Psoas muscle (tissue), 8 donors: Measurements from ENCODE around the gene DCC. TPM values are rescaled to one million over a fixed set of nuclear protein-coding genes. Genes with fewer than 3 reads are reported as not detected.

Experiments
- ATAC-seq, 4 donors: fragments of 200-7000 bp; cut with Tn5 transposase; one replicate each; pipeline ENCODE4 v1.9.1; 2020; ENCODE audit warnings: moderate library complexity in 3 of 4, mild to moderate bottlenecking in 2 of 4
- DNase-seq, 2 donors: peaks; one replicate each; pipeline ENCODE4 v3.0.0-alpha.2; 2020
- H3K27ac ChIP-seq: fragments of 200-600 bp; one replicate; pipeline ENCODE4 v1.8.0; 2022
- H3K27me3 ChIP-seq, 3 donors: fragments of 200-600 bp in 1 of 3; one replicate each; pipeline versions ENCODE4 v1.6.1 to v1.8.0; 2013 to 2022; ENCODE audit warnings: low read length in 2 of 3, mild to moderate bottlenecking in 2 of 3, moderate library complexity in 1 of 3; ENCODE audit not compliant: insufficient read depth in 3 of 3
- H3K36me3 ChIP-seq, 2 donors: fragments of 200-600 bp in 1 of 2; one replicate each; pipeline versions ENCODE4 v1.6.1 to v1.8.0; 2013 to 2022; ENCODE audit warnings: low read depth in 1 of 2, mild to moderate bottlenecking in 1 of 2, moderate library complexity in 1 of 2; ENCODE audit not compliant: insufficient read depth in 1 of 2
- H3K4me1 ChIP-seq: fragments of 200-600 bp; one replicate; pipeline ENCODE4 v1.8.0; 2022
- H3K4me3 ChIP-seq: fragments of 200-600 bp; one replicate; pipeline ENCODE4 v1.8.0; 2022; ENCODE audit warnings: mild to moderate bottlenecking
- H3K9me3 ChIP-seq: fragments of 200-600 bp; one replicate; pipeline ENCODE4 v1.8.0; 2022
- CTCF ChIP-seq: fragments of 200-600 bp; IDR thresholded peaks from one replicate; pipeline ENCODE4 v1.8.0; 2022; ENCODE audit warnings: antibody characterized with exemption
- WGBS, 3 donors: extraction: QIAGEN DNeasy Blood & Tissue Kit; methylation state at CpG; one replicate each; pipeline versions ENCODE4 v1.1.6 to v1.1.7; 2013; 5-methylcytosine and 5-hydroxymethylcytosine counted together
- intact Hi-C, 2 donors: fragments of 100-400 bp; cut with DNase I; formaldehyde crosslinking; loops; one replicate each; pipeline versions ENCODE4 v1.11.0 to v1.14.2; 2022
- polyA plus RNA-seq, 3 donors: library from polyadenylated mRNA; stranded (reverse); fragments of 200-250 nt; gene quantifications; one replicate each; pipeline ENCODE4 v1.2.3, GENCODE V29; 2013
- total RNA-seq, 4 donors: library from RNA; stranded (reverse); fragmentation: NEBNext Ultra II Directional in 2 of 4; extraction: Animal tissue kit (Norgen Biotek cat#: 25700) in 2 of 4; gene quantifications; one replicate each; pipeline versions ENCODE4 v1.2.1 to v1.2.4, GENCODE V29; 2021 to 2023
- donor health status: healthy with polysubstance abuse.
- donor health status: DM: no; HTN: no; CAD: no; lungs with moderate emphysema.
- donor health status: Bipolar disorder and iron deficiency.
- donor health status: healthy.
- donor health status: DM: yes; HTN: yes; CAD: no.
- donor health status: DM: no; HTN: no; CAD: no.
- donor health status: DM: no; HTN: no; CAD: no.
- donor health status: DM: yes; HTN: yes; CAD: no.

DCC gene
- total and polyA plus RNA-seq, 7 donors = 0.01 to 0.02 TPM; not detected in 5

GRCh38 chr18:52874774-52875173, 534.8 kb downstream of the DCC start:
- DNase-seq (no peak), ATAC-seq (no peak)
- Histone ChIP-seq H3K9me3 (no peaks in the 10 kb centered on the region), H3K36me3 (no peaks in the 10 kb centered on the region), H3K4me3 (no peak overlapping the region), H3K27me3 (no peaks in the 10 kb centered on the region), H3K27ac (no peak overlapping the region), H3K4me1 (no peaks in the 10 kb centered on the region)
- TF ChIP-seq CTCF = no peak
- intact Hi-C loops = no loop called here
- 80 to 86% (median 85%) methylated on average over 3 of the region's 3 CpGs for WGBS, 3 donors

DNA sequence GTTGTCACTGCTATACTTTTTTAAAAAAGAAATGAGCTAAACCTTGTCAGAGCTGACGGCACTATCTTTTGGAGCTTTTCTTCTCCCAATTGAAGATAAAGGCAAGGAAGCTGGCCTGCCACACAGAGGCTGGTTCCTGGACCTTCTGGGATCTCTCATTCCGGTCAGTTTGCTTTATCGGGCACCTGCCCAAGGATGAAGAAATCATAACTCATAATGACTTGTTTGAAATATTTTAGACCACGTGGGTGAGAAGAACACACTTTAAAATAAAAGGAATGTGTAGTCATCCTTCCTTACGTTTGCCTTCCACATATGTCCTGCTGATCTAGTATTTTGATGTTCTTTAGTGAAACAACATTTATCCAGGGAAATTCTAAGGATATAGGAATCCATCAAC, 535.7 kb downstream of the DCC start:
- no peaks in the 10 kb centered on the region for H3K27me3 ChIP-seq
- no peak for TF ChIP-seq CTCF
- H3K27ac ChIP-seq = no peak overlapping the region
- DNase-seq (no peak), ATAC-seq (no peak)
- no peaks in the 10 kb centered on the region for H3K9me3 ChIP-seq
- intact Hi-C loops = no loop called here
- 69 to 72% (median 71%) methylated on average over 5 of the region's 5 CpGs for WGBS, 3 donors
- no peaks in the 10 kb centered on the region for H3K4me1 ChIP-seq
- H3K36me3 ChIP-seq = no peaks in the 10 kb centered on the region
- H3K4me3 ChIP-seq = no peak overlapping the region

DNA sequence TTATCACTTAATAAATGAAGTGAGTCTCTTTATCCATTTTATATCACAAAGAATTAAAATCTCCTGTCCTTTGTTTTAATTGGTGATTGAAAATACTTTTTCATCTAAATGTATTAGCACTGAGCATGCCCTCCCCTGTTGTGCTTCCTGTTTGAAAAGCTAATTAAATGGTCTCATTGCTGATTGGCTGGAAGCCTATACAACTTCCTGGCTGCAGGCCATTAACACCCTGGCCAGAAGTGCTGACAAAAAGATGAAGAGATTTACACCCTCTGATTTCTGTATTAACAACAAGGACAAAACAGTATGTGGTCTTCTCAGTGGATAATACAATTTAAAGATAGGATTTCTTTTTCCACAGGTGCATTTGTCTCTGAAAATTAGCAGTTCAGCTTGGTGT, 548.0 kb downstream of the DCC start:
- TF ChIP-seq CTCF = no peak
- Histone ChIP-seq H3K4me3 (no peak overlapping the region), H3K27ac (no peak overlapping the region), H3K4me1 (no peaks in the 10 kb centered on the region), H3K9me3 (no peaks in the 10 kb centered on the region), H3K36me3 (no peaks in the 10 kb centered on the region), H3K27me3 (no peaks in the 10 kb centered on the region)
- no peak for ATAC-seq
- DNase-seq = no peak
- intact Hi-C loops = no loop called here

GRCh38 chr18:52894801-52895200, 554.8 kb downstream of the DCC start:
- Histone ChIP-seq H3K27me3 (no peaks in the 10 kb centered on the region), H3K36me3 (no peaks in the 10 kb centered on the region), H3K9me3 (no peaks in the 10 kb centered on the region), H3K4me1 (no peaks in the 10 kb centered on the region), H3K27ac (no peak overlapping the region), H3K4me3 (no peak overlapping the region)
- intact Hi-C loops = no loop called here
- DNase-seq (no peak), ATAC-seq (no peak)
- WGBS, 3 donors = 74 to 90% (median 81%) methylated on average over 3 of the region's 3 CpGs
- TF ChIP-seq CTCF = no peak

GRCh38 chr18:52897611-52898484, 557.9 kb downstream of the DCC start:
- no peaks in the 10 kb centered on the region for H3K9me3 ChIP-seq
- no peaks in the 10 kb centered on the region for H3K36me3 ChIP-seq
- DNase-seq = no peak
- H3K27ac ChIP-seq = no peak overlapping the region
- H3K4me1 ChIP-seq = no peaks in the 10 kb centered on the region
- no peak overlapping the region for H3K4me3 ChIP-seq
- TF ChIP-seq CTCF = no peak
- 40 to 62% (median 40%) methylated on average over 5 of the region's 5 CpGs for WGBS, 3 donors
- intact Hi-C loops = no loop called here
- ATAC-seq = no peak
- no peaks in the 10 kb centered on the region for H3K27me3 ChIP-seq
